IMR-90 (cell line): Measurements from ENCODE around the gene KCNS1. TPM values are rescaled to one million over a fixed set of nuclear protein-coding genes. Genes with fewer than 3 reads are reported as not detected.

ENCODE experiments used
- ATAC-seq: fragments of 200-7000 bp; cut with Tn5 transposase; 2 replicates; pipeline ENCODE4 v1.9.1; 2020; ENCODE audit warnings: low read depth, mild to moderate bottlenecking, moderate library complexity
- BruUV-seq: library from RNA; stranded (reverse); fragments of 400-500 nt; replicated peaks from 2 replicates; lab custom pipeline; 2021; lab: Mats Ljungman, UMichigan
- CTCF ChIA-PET: fragments of 300-600 bp; formaldehyde crosslinking; extraction: SDS; loops from one replicate; lab custom pipeline; 2021; ENCODE audit warnings: antibody characterized with exemption; lab: Yijun Ruan, JAX
- POLR2A ChIA-PET: fragments of 300-600 bp; sonication (Branson Sonifier 250); formaldehyde crosslinking; loops from one replicate; lab custom pipeline; 2022; ENCODE audit warnings: antibody characterized with exemption; ENCODE audit not compliant: unreplicated experiment; lab: Charles Lee
- DNase-seq: peaks from one replicate; pipeline ENCODE4 v3.0.0; 2013
- H2AFZ ChIP-seq: replicated peaks from 2 replicates; pipeline ENCODE3; 2013; ENCODE audit warnings: low read length, mild to moderate bottlenecking; ENCODE audit not compliant: poor library complexity
- H2AK5ac ChIP-seq: 2 replicates; pipeline ENCODE4 v1.6.1; 2013; ENCODE audit warnings: low read depth, low read length, inconsistent platforms
- H2AK9ac ChIP-seq: replicated peaks from 2 replicates; pipeline ENCODE3; 2013; ENCODE audit warnings: mild to moderate bottlenecking, low read depth, low read length, moderate library complexity; ENCODE audit not compliant: poor library complexity
- H2BK120ac ChIP-seq: 2 replicates; pipeline ENCODE4 v1.6.1; 2013; ENCODE audit warnings: low read depth, low read length, inconsistent platforms
- H2BK15ac ChIP-seq: 3 replicates; pipeline ENCODE4 v1.6.1; 2013; ENCODE audit warnings: low read depth, low read length, inconsistent platforms
- H2BK20ac ChIP-seq: 2 replicates; pipeline ENCODE4 v1.6.1; 2013; ENCODE audit warnings: low read depth, mild to moderate bottlenecking, inconsistent platforms, low read length, moderate library complexity
- H2BK5ac ChIP-seq: 2 replicates; pipeline ENCODE4 v1.6.1; 2013; ENCODE audit warnings: mild to moderate bottlenecking, low read depth, low read length, inconsistent platforms; ENCODE audit not compliant: poor library complexity, severe bottlenecking
- H3K14ac ChIP-seq: replicated peaks from 2 replicates; pipeline ENCODE4 v1.6.1; 2013; ENCODE audit warnings: low read depth, low read length, inconsistent platforms
- H3K18ac ChIP-seq: 2 replicates; pipeline ENCODE4 v1.6.1; 2013; ENCODE audit warnings: low read depth, low read length, control low read depth
- H3K23ac ChIP-seq: 2 replicates; pipeline ENCODE4 v1.6.1; 2013; ENCODE audit warnings: low read depth, low read length, inconsistent platforms
- H3K27ac ChIP-seq: 2 replicates; pipeline ENCODE4 v1.5.1; 2013; ENCODE audit warnings: mild to moderate bottlenecking, control low read depth, low read length; ENCODE audit not compliant: insufficient read depth
- H3K27me3 ChIP-seq: 2 replicates; pipeline ENCODE4 v1.6.1; 2013; ENCODE audit warnings: low read length; ENCODE audit not compliant: control insufficient read depth, insufficient read depth
- H3K36me3 ChIP-seq: 2 replicates; pipeline ENCODE4 v1.6.1; 2013; ENCODE audit warnings: low read length, mixed read lengths; ENCODE audit not compliant: control insufficient read depth, insufficient read depth
- H3K4ac ChIP-seq: 2 replicates; pipeline ENCODE4 v1.6.1; 2013; ENCODE audit warnings: low read depth, low read length, inconsistent platforms
- H3K4me1 ChIP-seq: 2 replicates; pipeline ENCODE4 v1.6.1; 2013; ENCODE audit warnings: low read length, mixed read lengths; ENCODE audit not compliant: control insufficient read depth, insufficient read depth
- H3K4me2 ChIP-seq: 2 replicates; pipeline ENCODE4 v1.6.1; 2013; ENCODE audit warnings: low read depth, mild to moderate bottlenecking, control low read depth, low read length, moderate library complexity
- H3K4me3 ChIP-seq: 2 replicates; pipeline ENCODE4 v1.5.1; 2013; ENCODE audit warnings: low read depth, mild to moderate bottlenecking, control low read depth, low read length, moderate library complexity; ENCODE audit not compliant: insufficient read depth
- H3K56ac ChIP-seq: 2 replicates; pipeline ENCODE4 v1.6.1; 2013; ENCODE audit warnings: low read length, inconsistent platforms; ENCODE audit not compliant: insufficient read depth; ENCODE audit errors: extremely low read depth
- H3K79me1 ChIP-seq, 2 experiments: 2 replicates each; pipeline ENCODE4 v1.6.1; 2013; ENCODE audit warnings: low read length in 2 of 2, inconsistent platforms in 1 of 2, low read depth in 1 of 2
- H3K9ac ChIP-seq: 2 replicates; pipeline ENCODE4 v1.6.1; 2013; ENCODE audit warnings: low read depth, low read length, control low read depth
- H3K9me1 ChIP-seq: 2 replicates; pipeline ENCODE4 v1.6.1; 2013; ENCODE audit warnings: low read length, inconsistent platforms; ENCODE audit not compliant: insufficient read depth
- H3K9me3 ChIP-seq: 2 replicates; pipeline ENCODE4 v1.6.1; 2013; ENCODE audit warnings: low read length; ENCODE audit not compliant: control insufficient read depth, insufficient read depth
- H4K20me1 ChIP-seq: 2 replicates; pipeline ENCODE4 v1.6.1; 2013; ENCODE audit warnings: low read length, inconsistent platforms; ENCODE audit not compliant: insufficient read depth
- H4K5ac ChIP-seq: 2 replicates; pipeline ENCODE4 v1.6.1; 2013; ENCODE audit warnings: mild to moderate bottlenecking, low read depth, low read length, control low read depth
- H4K8ac ChIP-seq, 2 experiments: 2 replicates each; pipeline ENCODE4 v1.6.1; 2013; ENCODE audit warnings: low read depth in 2 of 2, low read length in 2 of 2, control low read depth in 1 of 2, inconsistent platforms in 1 of 2
- H4K91ac ChIP-seq: 2 replicates; pipeline ENCODE4 v1.6.1; 2013; ENCODE audit warnings: low read depth, low read length, inconsistent platforms; ENCODE audit not compliant: insufficient read depth
- FOS ChIP-seq: fragments of 150-350 bp; IDR thresholded peaks from 2 replicates; pipeline ENCODE4 v1.6.1; 2016; ENCODE audit warnings: low read depth, low read length
- NFE2L2 ChIP-seq: fragments of 150-350 bp; IDR thresholded peaks from 2 replicates; pipeline ENCODE4 v1.6.1; 2016; ENCODE audit warnings: low read depth, mild to moderate bottlenecking, low read length
- RAD21 ChIP-seq: IDR thresholded peaks from 2 replicates; pipeline ENCODE4 v1.6.1; 2012; ENCODE audit warnings: low read length, improper control_type of control experiment
- RCOR1 ChIP-seq: IDR thresholded peaks from 2 replicates; pipeline ENCODE4 v1.6.1; 2012; ENCODE audit warnings: mild to moderate bottlenecking, low read length, improper control_type of control experiment; ENCODE audit not compliant: insufficient replicate concordance
- RFX5 ChIP-seq: IDR thresholded peaks from 2 replicates; pipeline ENCODE4 v1.8.0; 2012; ENCODE audit warnings: low read depth, mild to moderate bottlenecking, low read length, moderate library complexity
- WGBS, 2 experiments: methylation state at CpG; one replicate each; pipeline versions ENCODE4 v1.1.5 to v1.1.7; 2013; ENCODE audit warnings: missing lambda C conversion rate in 2 of 2; ENCODE audit not compliant: insufficient read length in 1 of 2; ENCODE audit errors: extremely low coverage in 2 of 2; 5-methylcytosine and 5-hydroxymethylcytosine counted together
- dilution Hi-C: fragments of 300-500 bp; cut with HindIII; formaldehyde crosslinking; loops from one replicate; pipeline ENCODE4 v1.14.3; 2018; ENCODE audit warnings: low sequenced_read_pairs; ENCODE audit not compliant: unreplicated experiment
- in situ Hi-C: fragments of 300-500 bp; cut with MboI; formaldehyde crosslinking; loops from 3 replicates; pipeline ENCODE4 v1.14.3; 2019; ENCODE audit warnings: low sequenced_read_pairs, inconsistent platforms, mixed read lengths
- intact Hi-C: fragments of 100-400 bp; cut with micrococcal nuclease; formaldehyde crosslinking; loops from 2 replicates; pipeline ENCODE4 v1.10.0; 2022
- polyA plus RNA-seq, 3 experiments: library from polyadenylated mRNA; depleted of rRNA; stranded (reverse); fragments of >200 nt; gene quantifications; 2 replicates each; pipeline ENCODE4 v1.2.3, GENCODE V29; 2012; ENCODE audit warnings: low replicate concordance in 1 of 3
- total RNA-seq: library from RNA; depleted of rRNA; stranded (reverse); fragments of >200 nt; gene quantifications from 2 replicates; pipeline ENCODE4 v1.2.3, GENCODE V29; 2012
- TF ChIP-seq, protein P1 (sequence below): fragments of 150-350 bp; IDR thresholded peaks from 2 replicates; pipeline ENCODE4 v1.6.1; 2016; ENCODE audit warnings: low read depth, mild to moderate bottlenecking, low read length, moderate library complexity, borderline replicate concordance

The KCNS1 gene
- total and polyA plus RNA-seq, 2 of the 4 experiments (the other 2 are of a cell fraction) = 0.54 to 0.62 TPM

DNA sequence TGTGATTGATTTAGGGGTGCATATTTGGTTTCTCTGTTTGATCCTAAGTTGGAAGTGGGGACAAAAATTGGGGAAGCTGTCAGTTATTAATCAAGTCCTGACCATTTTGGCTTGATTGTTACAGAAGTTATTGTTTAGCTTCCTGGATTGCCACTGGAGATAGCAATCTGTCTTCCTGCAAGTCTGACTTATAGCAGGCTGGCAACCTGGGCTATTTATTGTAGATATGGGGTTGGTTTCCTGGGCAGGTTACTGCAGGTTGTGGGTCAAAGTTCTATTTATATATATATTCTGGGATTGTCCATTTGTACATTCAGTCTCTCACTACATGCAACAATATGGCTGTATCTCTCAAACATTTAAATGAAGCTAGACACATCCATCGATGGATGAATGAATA is 17.8 kb downstream of the KCNS1 start:
- Histone ChIP-seq H4K8ac (no peak overlapping the region), H3K14ac (no peak overlapping the region), H3K79me1 (no peaks in the 10 kb centered on the region; a peak in 1 of 4 replicates), H2BK5ac (no peak overlapping the region), H2BK120ac (no peak overlapping the region), H3K9ac (no peak overlapping the region), H3K27me3 (no peaks in the 10 kb centered on the region), H2AFZ (no peak overlapping the region), H3K4ac (no peak overlapping the region), H3K18ac (no peak overlapping the region), H2BK15ac (no peak overlapping the region), H3K4me2 (no peak overlapping the region), H2AK9ac (no peak overlapping the region), H2BK20ac (no peak overlapping the region), H4K91ac (no peak overlapping the region), H4K20me1 (no peaks in the 10 kb centered on the region), H2AK5ac (no peak overlapping the region), H4K5ac (no peak overlapping the region), H3K9me1 (no peaks in the 10 kb centered on the region; the same call in 1 of the 2 replicates), H3K4me3 (no peak overlapping the region), H3K56ac (no peak overlapping the region), H3K4me1 (peaks cover 13% of the 10 kb centered on the region), H3K9me3 (no peaks in the 10 kb centered on the region), H3K36me3 (0 out of 2 replicates have a peak, but pooled peaks cover 1% of the 10 kb centered on the region), H3K27ac (no peak overlapping the region), H3K23ac (no peak overlapping the region)
- ChIA-PET CTCF (no interaction called here), POLR2A (no interaction called here)
- in situ Hi-C loops (no loop called here), dilution Hi-C loops (no loop called here), intact Hi-C loops (no loop called here)
- TF ChIP-seq FOS = no peak
- TF ChIP-seq NFE2L2 = no peak
- no peak for TF ChIP-seq RFX5
- TF ChIP-seq RAD21 = no peak
- TF ChIP-seq RCOR1 = no peak
- TF ChIP-seq, protein P1, sequence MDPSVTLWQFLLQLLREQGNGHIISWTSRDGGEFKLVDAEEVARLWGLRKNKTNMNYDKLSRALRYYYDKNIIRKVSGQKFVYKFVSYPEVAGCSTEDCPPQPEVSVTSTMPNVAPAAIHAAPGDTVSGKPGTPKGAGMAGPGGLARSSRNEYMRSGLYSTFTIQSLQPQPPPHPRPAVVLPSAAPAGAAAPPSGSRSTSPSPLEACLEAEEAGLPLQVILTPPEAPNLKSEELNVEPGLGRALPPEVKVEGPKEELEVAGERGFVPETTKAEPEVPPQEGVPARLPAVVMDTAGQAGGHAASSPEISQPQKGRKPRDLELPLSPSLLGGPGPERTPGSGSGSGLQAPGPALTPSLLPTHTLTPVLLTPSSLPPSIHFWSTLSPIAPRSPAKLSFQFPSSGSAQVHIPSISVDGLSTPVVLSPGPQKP = no peak
- no TSS peak for BruUV-seq
- ATAC-seq (no peak), DNase-seq (no peak)
- no CpG with 5 or more reads among the region's 1 CpG for WGBS, 2 experiments
